Thoracic aorta (tissue), 2 donors: Measurements from ENCODE around the gene C15orf39. TPM values are rescaled to one million over a fixed set of nuclear protein-coding genes. Genes with fewer than 3 reads are reported as not detected.

Experiments used
- ATAC-seq: fragments of 150-250 bp; one replicate; pipeline ENCODE4 v1.8.0; 2017; ENCODE audit warnings: low read depth; ENCODE audit not compliant: insufficient number of reproducible peaks, low FRiP score
- DNase-seq: peaks from one replicate; pipeline ENCODE4 v3.0.0-alpha.2; 2020; ENCODE audit warnings: low spot score
- H3K27ac ChIP-seq, 2 donors: fragments of 200-600 bp; sonication (generic); 1 replicate in 1 of 2; 2 replicates in 1 of 2; pipeline ENCODE4 v1.5.1; 2016; ENCODE audit warnings: mild to moderate bottlenecking in 2 of 2, moderate library complexity in 2 of 2
- H3K27me3 ChIP-seq: fragments of 200-600 bp; sonication (generic); replicated peaks from 2 replicates; pipeline ENCODE4 v1.6.0; 2016; ENCODE audit warnings: mild to moderate bottlenecking; ENCODE audit not compliant: insufficient read depth
- H3K36me3 ChIP-seq: fragments of 200-600 bp; sonication (generic); one replicate; pipeline ENCODE4 v1.5.1; 2016
- H3K4me1 ChIP-seq, 2 donors: fragments of 200-600 bp; sonication (generic); 1 replicate in 1 of 2; 2 replicates in 1 of 2; pipeline versions ENCODE4 v1.5.1 to v1.6.0; 2016; ENCODE audit warnings: low read depth in 2 of 2, mild to moderate bottlenecking in 1 of 2; ENCODE audit not compliant: control insufficient read depth in 1 of 2
- H3K4me3 ChIP-seq: fragments of 200-600 bp; sonication (generic); 2 replicates; pipeline ENCODE4 v1.5.1; 2016; ENCODE audit warnings: mild to moderate bottlenecking
- H3K9me3 ChIP-seq: fragments of 200-600 bp; sonication (generic); 2 replicates; pipeline ENCODE4 v1.5.1; 2016
- CTCF ChIP-seq: fragments of 200-600 bp; sonication (generic); IDR thresholded peaks from one replicate; pipeline ENCODE4 v1.5.1; 2019; ENCODE audit warnings: antibody characterized with exemption
- total RNA-seq, 2 donors: library from RNA; depleted of rRNA; stranded (reverse); fragments of >200 nt; gene quantifications; one replicate each; pipeline versions ENCODE4 v1.1.0 to v1.2.3, GENCODE V29; 2016

The C15orf39 gene
- total RNA-seq, 2 donors from 2014 or later = 22.7 to 45.2 TPM

- peaks cover 47% of the 10 kb centered on the region for H3K36me3 ChIP-seq
- H3K27me3 ChIP-seq = no peaks in the 10 kb centered on the region
- no peak overlapping the region for H3K4me3 ChIP-seq
- no peak for TF ChIP-seq CTCF
- H3K4me1 ChIP-seq = peaks cover 23 to 71% of the 10 kb centered on the region in 2 donors
- ATAC-seq (no peak), DNase-seq (no peak)
- H3K27ac ChIP-seq = no peak overlapping the region
- H3K9me3 ChIP-seq = no peaks in the 10 kb centered on the region
Observed at GRCh38 chr15:75206803-75207617, 5.3 kb downstream of the C15orf39 start.

GRCh38 chr15:75207618-75208500 is 6.2 kb downstream of the C15orf39 start:
- Histone ChIP-seq H3K36me3 (peaks cover 55% of the 10 kb centered on the region), H3K27ac (no peak overlapping the region), H3K4me3 (no peak overlapping the region), H3K4me1 (peaks cover 23 to 71% of the 10 kb centered on the region in 2 donors), H3K27me3 (no peaks in the 10 kb centered on the region), H3K9me3 (no peaks in the 10 kb centered on the region)
- ATAC-seq = no peak
- TF ChIP-seq CTCF = no peak
- DNase-seq = no peak

- no peak for TF ChIP-seq CTCF
- ATAC-seq (no peak), DNase-seq (no peak)
- Histone ChIP-seq H3K4me3 (no peak overlapping the region), H3K36me3 (peaks cover 60% of the 10 kb centered on the region), H3K27ac (no peak overlapping the region), H3K4me1 (peaks cover 19 to 64% of the 10 kb centered on the region in 2 donors), H3K27me3 (no peaks in the 10 kb centered on the region), H3K9me3 (no peaks in the 10 kb centered on the region)
Observed at GRCh38 chr15:75208501-75209288, 7.0 kb downstream of the C15orf39 start.

GRCh38 chr15:75209289-75209676 is 7.6 kb downstream of the C15orf39 start:
- H3K27me3 ChIP-seq = no peaks in the 10 kb centered on the region
- H3K36me3 ChIP-seq = peaks cover 64% of the 10 kb centered on the region
- H3K27ac ChIP-seq = no peak overlapping the region
- H3K4me3 ChIP-seq = no peak overlapping the region
- peaks cover 13 to 58% of the 10 kb centered on the region in 2 donors for H3K4me1 ChIP-seq
- TF ChIP-seq CTCF = no peak
- H3K9me3 ChIP-seq = no peaks in the 10 kb centered on the region
- no peak for DNase-seq
- ATAC-seq = no peak
